ENCODE results near the gene MSRB3.
"Not testable (repeated sequence)": the region's sequence is repeated elsewhere in the genome, so short reads cannot be mapped to it uniquely, and the experiment has no call there.

MSRB3 gene

GRCh38 chr12:65460063-65460462, 181.6 kb downstream of the MSRB3 start:
- no peak for DNase-seq

GRCh38 chr12:65461017-65461416, 182.5 kb downstream of the MSRB3 start:
- no peak for DNase-seq

GRCh38 chr12:65462484-65462883, 184.0 kb downstream of the MSRB3 start:
- DNase-seq = no peak

- no peak for DNase-seq
These were observed 184.6 kb downstream of the MSRB3 start for GRCh38 chr12:65463082-65463481.

GRCh38 chr12:65463611-65464010, 185.1 kb downstream of the MSRB3 start:
- DNase-seq = no peak

GRCh38 chr12:65464930-65465329, 186.4 kb downstream of the MSRB3 start:
- DNase-seq = no peak

GRCh38 chr12:65465766-65466547, 187.5 kb downstream of the MSRB3 start:
- DNase-seq = no peak

- DNase-seq = no peak
These were observed 188.4 kb downstream of the MSRB3 start for GRCh38 chr12:65466911-65467310.

GRCh38 chr12:65470256-65470655, 191.8 kb downstream of the MSRB3 start:
- DNase-seq = no peak

GRCh38 chr12:65472079-65472478, 193.6 kb downstream of the MSRB3 start:
- DNase-seq = no peak

GRCh38 chr12:65474831-65475230, 196.3 kb downstream of the MSRB3 start:
- DNase-seq = no peak

GRCh38 chr12:65477721-65478120, 199.2 kb downstream of the MSRB3 start:
- DNase-seq = no peak

GRCh38 chr12:65483891-65484516, 205.5 kb downstream of the MSRB3 start:
- not testable (repeated sequence) for DNase-seq

- DNase-seq = no peak
These were observed 209.7 kb downstream of the MSRB3 start for GRCh38 chr12:65488197-65488596.

- no peak for DNase-seq
These were observed 211.8 kb downstream of the MSRB3 start for GRCh38 chr12:65490250-65490649.

- DNase-seq = no peak
These were observed 214.8 kb downstream of the MSRB3 start for GRCh38 chr12:65492998-65493912.

- no peak for DNase-seq
These were observed 215.4 kb downstream of the MSRB3 start for GRCh38 chr12:65493913-65494245.

GRCh38 chr12:65494537-65494936, 216.1 kb downstream of the MSRB3 start:
- DNase-seq = no peak

- DNase-seq = no peak
These were observed 216.8 kb downstream of the MSRB3 start for GRCh38 chr12:65495233-65495632.

GRCh38 chr12:65496617-65497016, 218.1 kb downstream of the MSRB3 start:
- DNase-seq = no peak

- no peak for DNase-seq
These were observed 219.2 kb downstream of the MSRB3 start for GRCh38 chr12:65497660-65498059.

GRCh38 chr12:65499167-65499566, 220.7 kb downstream of the MSRB3 start:
- DNase-seq = no peak

- DNase-seq = no peak
These were observed 221.8 kb downstream of the MSRB3 start for GRCh38 chr12:65500091-65500900.
